ENCODE data around the gene CMTM8. TPM values are rescaled to one million over a fixed set of nuclear protein-coding genes. Genes with fewer than 3 reads are reported as not detected.

The CMTM8 gene
- total RNA-seq, 1 donor from 2014 or later: 5.1 TPM

DNA sequence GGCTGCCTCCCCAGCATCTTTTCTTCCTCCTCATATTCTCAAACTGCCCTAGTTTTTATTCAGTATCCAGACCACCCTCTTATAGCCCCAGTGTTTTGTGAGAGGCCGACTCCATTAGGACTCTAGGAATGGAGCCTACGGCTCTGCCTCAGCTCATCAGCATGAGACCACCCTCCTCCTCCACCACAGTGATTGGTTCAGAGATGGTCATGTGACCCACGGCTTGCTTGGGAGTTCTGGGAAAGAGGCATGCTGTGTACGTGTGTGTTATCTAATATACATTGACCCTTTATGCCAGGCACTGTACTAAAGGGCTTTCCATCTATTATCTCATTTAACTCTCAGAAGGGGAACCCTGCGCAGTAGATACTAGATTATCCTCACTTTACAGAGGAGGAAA lies 135.4 kb downstream of the CMTM8 start:
- no peak overlapping the region for H3K4me3 Mint-ChIP-seq (ENCODE audit: unreplicated experiment)
- H3K36me3 Mint-ChIP-seq (ENCODE audit: unreplicated experiment): peaks cover 2% of the 10 kb centered on the region
- H3K4me1 Mint-ChIP-seq (ENCODE audit: unreplicated experiment): no peaks in the 10 kb centered on the region
- DNase-seq (ENCODE audit: extremely low spot score, unreplicated experiment): no peak
- no peak for TF ChIP-seq CTCF (IDR thresholded peaks at IDR 0.05)
- no peaks in the 10 kb centered on the region for H3K9me3 Mint-ChIP-seq (ENCODE audit: unreplicated experiment)
- no peak overlapping the region for H3K27ac Mint-ChIP-seq (ENCODE audit: unreplicated experiment)
- H3K27me3 Mint-ChIP-seq (ENCODE audit: unreplicated experiment): peaks cover 2% of the 10 kb centered on the region

DNA sequence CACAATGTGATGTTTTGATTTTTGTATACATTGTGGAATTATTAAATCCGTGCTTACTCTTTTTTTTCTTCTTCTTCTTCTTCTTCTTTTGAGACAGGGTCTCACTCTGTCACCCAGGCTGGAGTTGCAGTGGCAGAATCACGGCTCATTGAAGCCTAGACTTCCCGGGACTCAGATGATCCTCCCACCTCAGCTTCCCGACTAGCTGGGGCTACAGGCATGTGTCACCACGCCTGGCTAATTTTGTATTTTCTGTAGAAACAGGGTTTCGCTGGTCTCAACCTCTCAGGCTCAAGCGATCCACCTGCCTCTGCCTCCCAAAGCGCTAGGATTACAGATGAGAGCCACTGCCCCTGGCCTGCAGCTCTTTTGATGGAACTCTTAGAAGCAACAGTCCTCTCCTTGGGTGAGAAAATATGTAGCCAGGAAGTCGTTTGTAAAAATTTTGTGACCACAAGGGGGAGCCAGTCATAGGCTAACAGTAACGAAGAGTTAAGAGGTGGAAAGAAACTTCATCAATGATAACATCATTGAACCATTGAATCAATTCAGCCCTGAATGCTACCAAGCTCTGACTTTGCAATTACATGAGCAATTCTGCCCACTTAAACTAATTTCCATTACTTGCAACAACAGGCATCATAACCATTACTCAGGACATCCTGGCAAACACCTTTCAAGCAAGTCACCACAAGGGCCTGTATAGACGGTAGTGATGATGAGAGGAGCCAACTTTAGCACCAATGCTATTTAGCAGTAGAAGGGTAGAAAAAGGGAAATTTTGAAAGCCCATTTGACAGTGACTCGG lies 136.5 kb downstream of the CMTM8 start:
- no peak for DNase-seq (ENCODE audit: extremely low spot score, unreplicated experiment)
- peaks cover 8% of the 10 kb centered on the region for H3K27me3 Mint-ChIP-seq (ENCODE audit: unreplicated experiment)
- no peak overlapping the region for H3K27ac Mint-ChIP-seq (ENCODE audit: unreplicated experiment)
- H3K9me3 Mint-ChIP-seq (ENCODE audit: unreplicated experiment): no peaks in the 10 kb centered on the region
- H3K36me3 Mint-ChIP-seq (ENCODE audit: unreplicated experiment): peaks cover 2% of the 10 kb centered on the region
- no peak overlapping the region for H3K4me3 Mint-ChIP-seq (ENCODE audit: unreplicated experiment)
- peak; percentile 75 for TF ChIP-seq CTCF (IDR thresholded peaks at IDR 0.05)
- H3K4me1 Mint-ChIP-seq (ENCODE audit: unreplicated experiment): no peaks in the 10 kb centered on the region

DNA sequence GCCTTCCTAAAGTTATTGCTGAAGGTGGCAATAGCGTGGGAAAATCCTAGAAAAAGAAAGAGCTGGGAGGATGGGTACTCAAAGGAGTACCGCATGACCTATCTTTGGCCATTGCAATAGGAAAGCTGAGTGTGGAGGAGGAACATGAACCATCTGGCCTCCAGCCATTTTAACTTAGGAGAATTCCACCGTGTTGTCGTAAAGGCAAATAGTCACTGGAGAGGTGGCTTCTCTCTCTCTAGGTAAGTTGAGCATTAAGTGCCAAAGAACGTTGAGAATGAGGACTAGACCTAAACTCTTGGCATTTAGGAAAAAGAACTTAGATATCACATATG lies 137.1 kb downstream of the CMTM8 start:
- H3K27ac Mint-ChIP-seq (ENCODE audit: unreplicated experiment): no peak overlapping the region
- no peak for TF ChIP-seq CTCF (IDR thresholded peaks at IDR 0.05)
- H3K9me3 Mint-ChIP-seq (ENCODE audit: unreplicated experiment): no peaks in the 10 kb centered on the region
- no peak for DNase-seq (ENCODE audit: extremely low spot score, unreplicated experiment)
- H3K4me1 Mint-ChIP-seq (ENCODE audit: unreplicated experiment): no peaks in the 10 kb centered on the region
- H3K36me3 Mint-ChIP-seq (ENCODE audit: unreplicated experiment): no peaks in the 10 kb centered on the region
- no peak overlapping the region for H3K4me3 Mint-ChIP-seq (ENCODE audit: unreplicated experiment)
- peaks cover 11% of the 10 kb centered on the region for H3K27me3 Mint-ChIP-seq (ENCODE audit: unreplicated experiment)

- H3K27ac Mint-ChIP-seq (ENCODE audit: unreplicated experiment): no peak overlapping the region
- no peaks in the 10 kb centered on the region for H3K36me3 Mint-ChIP-seq (ENCODE audit: unreplicated experiment)
- peaks cover 12% of the 10 kb centered on the region for H3K27me3 Mint-ChIP-seq (ENCODE audit: unreplicated experiment)
- no peaks in the 10 kb centered on the region for H3K4me1 Mint-ChIP-seq (ENCODE audit: unreplicated experiment)
- no peaks in the 10 kb centered on the region for H3K9me3 Mint-ChIP-seq (ENCODE audit: unreplicated experiment)
- DNase-seq (ENCODE audit: extremely low spot score, unreplicated experiment): no peak
- H3K4me3 Mint-ChIP-seq (ENCODE audit: unreplicated experiment): no peak overlapping the region
- no peak for TF ChIP-seq CTCF (IDR thresholded peaks at IDR 0.05)
These were observed 137.6 kb downstream of the CMTM8 start for GRCh38 chr3:32376115-32376514.

GRCh38 chr3:32379831-32380500 lies 141.5 kb downstream of the CMTM8 start:
- Mint-ChIP-seq H3K4me1 (ENCODE audit: unreplicated experiment) (peaks cover 3% of the 10 kb centered on the region), H3K36me3 (ENCODE audit: unreplicated experiment) (no peaks in the 10 kb centered on the region), H3K4me3 (ENCODE audit: unreplicated experiment) (no peak overlapping the region), H3K27me3 (ENCODE audit: unreplicated experiment) (peaks cover 17% of the 10 kb centered on the region), H3K27ac (ENCODE audit: unreplicated experiment) (no peak overlapping the region), H3K9me3 (ENCODE audit: unreplicated experiment) (no peaks in the 10 kb centered on the region)
- no peak for DNase-seq (ENCODE audit: extremely low spot score, unreplicated experiment)
- no peak for TF ChIP-seq CTCF (IDR thresholded peaks at IDR 0.05)
